ENCODE results near the gene BCL6. TPM values are rescaled to one million over a fixed set of nuclear protein-coding genes. Genes with fewer than 3 reads are reported as not detected.
A peak's percentile ranks its signal among the peaks of the same experiment; 100 is the strongest.

The BCL6 gene
- total RNA-seq, result 29.2 to 32.7 TPM (median 30.6 TPM) in 3 replicates

DNA sequence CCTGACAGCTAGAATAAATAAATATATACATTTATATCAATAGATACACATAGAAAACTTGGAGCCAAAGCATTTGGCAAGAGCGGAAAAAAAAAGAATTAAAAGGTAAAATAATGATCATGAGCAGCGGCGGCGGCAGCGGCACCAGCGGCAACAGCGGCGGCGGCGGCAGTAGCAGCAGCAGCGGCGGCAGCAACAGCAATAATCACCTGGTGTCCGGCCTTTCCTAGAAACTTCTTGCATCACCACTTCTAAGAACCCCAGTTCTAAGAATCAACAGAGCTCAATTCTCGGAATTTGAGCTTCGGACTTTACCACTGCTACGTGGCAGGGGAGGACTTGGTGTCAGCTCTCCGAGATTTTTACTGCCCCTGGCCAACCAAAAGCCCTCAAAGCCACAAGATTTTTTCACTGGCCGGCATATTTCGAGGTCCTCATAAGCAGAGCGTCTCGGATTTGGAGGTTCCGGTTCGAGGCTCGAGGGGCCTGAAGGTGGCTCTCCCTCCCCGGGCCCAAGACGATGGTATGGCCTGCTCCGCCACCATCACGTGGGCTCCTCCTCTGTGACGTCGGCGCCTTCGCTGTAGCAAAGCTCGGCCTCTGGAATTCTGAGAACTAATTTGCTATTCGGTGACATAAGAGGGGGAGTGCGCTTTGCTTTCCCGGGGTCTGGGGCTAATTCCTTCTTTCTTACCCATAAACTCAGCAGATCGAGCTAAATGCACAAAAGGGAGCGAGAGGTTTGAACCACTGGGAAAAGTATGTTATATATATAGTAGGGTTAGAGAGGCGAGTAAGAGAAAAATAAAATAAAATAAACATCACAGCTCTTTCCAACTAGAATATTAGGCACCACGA is at the start of gene BCL6:
Gene BCL6 (minus strand): TSS at position 268 of the 858 bp plus-strand sequence. CDS start 11,775 bp downstream, outside the sequence.
- Mint-ChIP-seq H3K4me1 (peaks cover 75% of the 10 kb centered on the region), H3K27ac (peak within 1 kb of the TSS; percentile 100), H3K36me3 (no peaks in the 10 kb centered on the region), H3K4me3 (peak within 1 kb of the TSS; percentile 95), H3K9me3 (no peaks in the 10 kb centered on the region), H3K27me3 (ENCODE audit: low read depth) (no peaks in the 10 kb centered on the region)
- peak; percentile 86 to 89 for DNase-seq (ENCODE audit: low spot score in 2 of 2, unreplicated experiment in 2 of 2)
- TF ChIP-seq, protein P1, sequence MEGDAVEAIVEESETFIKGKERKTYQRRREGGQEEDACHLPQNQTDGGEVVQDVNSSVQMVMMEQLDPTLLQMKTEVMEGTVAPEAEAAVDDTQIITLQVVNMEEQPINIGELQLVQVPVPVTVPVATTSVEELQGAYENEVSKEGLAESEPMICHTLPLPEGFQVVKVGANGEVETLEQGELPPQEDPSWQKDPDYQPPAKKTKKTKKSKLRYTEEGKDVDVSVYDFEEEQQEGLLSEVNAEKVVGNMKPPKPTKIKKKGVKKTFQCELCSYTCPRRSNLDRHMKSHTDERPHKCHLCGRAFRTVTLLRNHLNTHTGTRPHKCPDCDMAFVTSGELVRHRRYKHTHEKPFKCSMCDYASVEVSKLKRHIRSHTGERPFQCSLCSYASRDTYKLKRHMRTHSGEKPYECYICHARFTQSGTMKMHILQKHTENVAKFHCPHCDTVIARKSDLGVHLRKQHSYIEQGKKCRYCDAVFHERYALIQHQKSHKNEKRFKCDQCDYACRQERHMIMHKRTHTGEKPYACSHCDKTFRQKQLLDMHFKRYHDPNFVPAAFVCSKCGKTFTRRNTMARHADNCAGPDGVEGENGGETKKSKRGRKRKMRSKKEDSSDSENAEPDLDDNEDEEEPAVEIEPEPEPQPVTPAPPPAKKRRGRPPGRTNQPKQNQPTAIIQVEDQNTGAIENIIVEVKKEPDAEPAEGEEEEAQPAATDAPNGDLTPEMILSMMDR (IDR thresholded peaks at IDR 0.05; ENCODE audit: unreplicated experiment), result no peak

DNA sequence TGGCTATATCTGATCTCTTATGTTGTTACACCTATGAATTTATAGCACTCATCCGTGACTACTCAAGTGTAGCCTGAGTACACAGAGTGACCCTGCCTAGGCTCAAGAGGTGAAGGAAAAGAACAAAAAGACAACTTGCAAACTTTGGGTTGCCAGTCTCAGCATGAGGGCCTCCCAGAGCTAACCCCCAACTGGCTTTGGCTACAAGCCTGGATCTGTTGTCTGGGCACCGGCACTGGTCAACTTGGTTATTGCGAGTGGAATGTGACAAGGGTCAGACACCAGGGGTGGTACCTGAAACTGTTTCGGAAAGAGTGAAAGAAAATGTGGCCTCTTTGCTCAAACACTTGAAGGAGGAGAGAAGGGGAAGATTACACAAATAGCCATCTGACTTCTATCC is 49.5 kb upstream of the BCL6 start:
- Mint-ChIP-seq H3K36me3 (no peaks in the 10 kb centered on the region), H3K27ac (no peak overlapping the region), H3K4me1 (peaks cover 8% of the 10 kb centered on the region), H3K4me3 (no peak overlapping the region), H3K27me3 (ENCODE audit: low read depth) (no peaks in the 10 kb centered on the region), H3K9me3 (peaks cover 4% of the 10 kb centered on the region)
- TF ChIP-seq, protein P1 (IDR thresholded peaks at IDR 0.05; ENCODE audit: unreplicated experiment), result no peak
- DNase-seq (ENCODE audit: low spot score in 2 of 2, unreplicated experiment in 2 of 2), result no peak

DNA sequence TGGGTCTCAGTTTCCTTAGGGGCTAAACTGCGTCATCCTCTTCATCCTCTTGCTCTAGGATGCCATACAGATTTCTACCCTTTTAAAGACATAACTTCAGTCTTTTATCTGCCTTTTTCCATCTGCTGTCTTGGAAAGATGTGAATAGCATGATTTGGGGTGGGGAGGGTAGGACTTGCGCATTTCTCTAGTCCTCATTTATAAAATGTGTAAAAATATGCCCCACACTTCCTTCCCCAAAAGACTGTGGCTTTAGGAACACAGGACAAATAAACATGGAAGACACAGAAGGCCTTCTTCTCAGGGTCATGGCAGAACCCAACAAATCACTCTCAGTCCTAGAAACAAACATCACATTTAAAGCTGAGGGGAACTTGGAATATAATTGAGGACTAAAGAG is 48.4 kb upstream of the BCL6 start:
- H3K9me3 Mint-ChIP-seq, result peaks cover 4% of the 10 kb centered on the region
- H3K36me3 Mint-ChIP-seq, result no peaks in the 10 kb centered on the region
- H3K4me1 Mint-ChIP-seq, result peaks cover 8% of the 10 kb centered on the region
- H3K27me3 Mint-ChIP-seq (ENCODE audit: low read depth), result no peaks in the 10 kb centered on the region
- DNase-seq (ENCODE audit: low spot score in 2 of 2, unreplicated experiment in 2 of 2), result no peak
- TF ChIP-seq, protein P1 (IDR thresholded peaks at IDR 0.05; ENCODE audit: unreplicated experiment), result no peak
- no peak overlapping the region for H3K27ac Mint-ChIP-seq
- H3K4me3 Mint-ChIP-seq, result no peak overlapping the region

DNA sequence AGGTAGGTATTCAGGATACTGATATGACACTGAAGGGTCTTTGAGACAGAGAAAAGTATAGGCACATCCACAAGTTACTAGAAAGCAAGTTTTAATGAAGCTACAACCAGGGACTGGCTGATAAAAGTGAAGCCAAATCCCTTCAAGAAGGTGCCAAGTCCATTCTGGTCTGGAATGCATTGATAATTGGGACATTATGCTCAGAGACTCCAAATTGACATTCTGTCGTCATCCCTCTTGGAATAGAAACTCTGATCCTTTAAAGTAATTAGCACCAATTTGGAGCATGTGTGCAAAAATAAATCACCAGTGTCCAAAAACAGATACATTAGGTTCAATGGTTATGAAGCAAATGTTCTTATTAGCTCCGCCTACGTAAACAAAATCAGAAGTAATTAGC is 47.3 kb upstream of the BCL6 start:
- H3K27me3 Mint-ChIP-seq (ENCODE audit: low read depth), result no peaks in the 10 kb centered on the region
- no peak overlapping the region for H3K4me3 Mint-ChIP-seq
- DNase-seq (ENCODE audit: low spot score in 2 of 2, unreplicated experiment in 2 of 2), result no peak
- no peaks in the 10 kb centered on the region for H3K36me3 Mint-ChIP-seq
- no peaks in the 10 kb centered on the region for H3K9me3 Mint-ChIP-seq
- peaks cover 8% of the 10 kb centered on the region for H3K4me1 Mint-ChIP-seq
- TF ChIP-seq, protein P1 (IDR thresholded peaks at IDR 0.05; ENCODE audit: unreplicated experiment), result no peak
- no peak overlapping the region for H3K27ac Mint-ChIP-seq

DNA sequence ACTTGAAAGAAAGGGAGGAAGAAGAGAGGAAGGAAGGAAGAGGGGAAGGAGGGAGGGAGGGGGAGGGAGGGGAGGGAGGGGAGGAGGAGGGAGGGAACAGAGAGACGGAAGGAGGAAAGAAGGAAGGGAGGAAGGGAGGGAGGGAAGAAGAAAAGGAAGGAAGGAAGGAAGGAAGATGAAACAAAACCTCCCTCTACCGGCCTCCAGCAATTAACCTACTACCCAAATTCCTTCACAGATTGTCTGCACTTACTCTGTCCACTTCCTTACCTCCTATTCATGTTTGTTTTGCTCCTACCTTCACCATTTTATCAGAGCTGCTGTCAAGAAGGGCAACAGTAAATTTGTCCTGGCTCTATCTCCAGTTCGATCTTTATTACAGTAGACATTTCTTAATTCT is 44.6 kb upstream of the BCL6 start:
- Mint-ChIP-seq H3K36me3 (no peaks in the 10 kb centered on the region), H3K4me3 (no peak overlapping the region), H3K9me3 (no peaks in the 10 kb centered on the region), H3K27me3 (ENCODE audit: low read depth) (no peaks in the 10 kb centered on the region), H3K27ac (no peak overlapping the region), H3K4me1 (peaks cover 8% of the 10 kb centered on the region)
- TF ChIP-seq, protein P1 (IDR thresholded peaks at IDR 0.05; ENCODE audit: unreplicated experiment), result no peak
- no peak for DNase-seq (ENCODE audit: low spot score in 2 of 2, unreplicated experiment in 2 of 2)
